ENCODE measurements around the gene TP53BP1. TPM values are rescaled to one million over a fixed set of nuclear protein-coding genes. Genes with fewer than 3 reads are reported as not detected.
A peak's percentile ranks its signal among the peaks of the same experiment; 100 is the strongest.

TP53BP1 gene
- total RNA-seq, 2 experiments from 2014 or later: 23.3 to 25.8 TPM

DNA sequence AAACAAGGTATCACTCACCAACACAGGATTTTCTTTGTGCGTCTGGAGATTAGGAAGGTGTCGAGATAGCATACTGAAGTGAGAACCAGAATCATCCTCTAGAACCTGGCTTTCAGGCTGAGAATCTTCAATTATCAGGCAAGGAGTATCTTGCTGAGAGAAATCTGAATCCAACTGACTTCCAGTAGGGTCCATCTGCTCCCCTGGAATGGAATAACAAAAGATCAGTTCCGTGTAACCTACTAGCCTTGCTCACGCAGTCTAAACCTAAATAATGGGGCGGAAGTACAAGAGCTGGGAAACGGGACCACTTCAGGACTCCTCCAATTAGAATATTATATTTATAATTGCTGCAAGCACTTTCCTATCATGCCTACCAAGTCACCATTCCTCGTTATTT lies 690 bp downstream of the TP53BP1 start:
- DNase-seq: no peak
- H3K27me3 Mint-ChIP-seq: no peaks in the 10 kb centered on the region
- peaks cover 31% of the 10 kb centered on the region for H3K4me1 Mint-ChIP-seq
- no peaks in the 10 kb centered on the region for H3K9me3 Mint-ChIP-seq (ENCODE audit: low read depth)
- peak overlapping the region; percentile 96 for H3K27ac Mint-ChIP-seq
- peak overlapping the region; percentile 85 for H3K4me3 Mint-ChIP-seq
- ATAC-seq: no peak
- CTCF ChIA-PET: interaction anchor here (2.5 to 4.2 kb wide), 2 partner anchors 18 to 22 kb away, joined by 12 to 32 read pairs; no protein-coding TSS in a partner anchor
- peaks cover 14% of the 10 kb centered on the region for H3K36me3 Mint-ChIP-seq

DNA sequence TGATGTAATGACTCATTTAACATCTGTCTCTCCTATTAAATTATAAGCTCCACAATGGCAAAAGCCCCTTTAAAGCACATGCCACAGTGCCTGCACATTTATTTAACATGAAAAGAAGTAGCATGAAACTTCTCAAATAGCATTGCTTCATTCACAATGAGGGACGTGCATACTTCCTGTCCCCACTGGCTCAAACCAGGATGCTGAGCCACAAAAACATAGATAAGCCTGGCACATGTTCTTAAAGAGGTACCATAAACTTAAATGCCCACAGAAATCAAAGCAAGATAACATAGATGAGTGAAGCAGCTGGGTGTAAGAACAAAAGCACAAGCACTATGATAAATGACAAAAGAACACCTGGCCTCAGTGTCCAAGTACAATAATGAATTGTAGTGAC lies 3.8 kb downstream of the TP53BP1 start:
- CTCF ChIA-PET: interaction anchor here (1.1 to 4.3 kb wide), 5 partner anchors 12 to 48 kb away, joined by 3 to 13 read pairs (median 3); no protein-coding TSS in a partner anchor
- Mint-ChIP-seq H3K36me3 (peaks cover 15% of the 10 kb centered on the region), H3K27me3 (no peaks in the 10 kb centered on the region), H3K4me1 (peaks cover 31% of the 10 kb centered on the region), H3K4me3 (no peak overlapping the region), H3K9me3 (ENCODE audit: low read depth) (no peaks in the 10 kb centered on the region), H3K27ac (peak overlapping the region; percentile 60)
- peak; percentile 49 for DNase-seq
- no peak for ATAC-seq

DNA sequence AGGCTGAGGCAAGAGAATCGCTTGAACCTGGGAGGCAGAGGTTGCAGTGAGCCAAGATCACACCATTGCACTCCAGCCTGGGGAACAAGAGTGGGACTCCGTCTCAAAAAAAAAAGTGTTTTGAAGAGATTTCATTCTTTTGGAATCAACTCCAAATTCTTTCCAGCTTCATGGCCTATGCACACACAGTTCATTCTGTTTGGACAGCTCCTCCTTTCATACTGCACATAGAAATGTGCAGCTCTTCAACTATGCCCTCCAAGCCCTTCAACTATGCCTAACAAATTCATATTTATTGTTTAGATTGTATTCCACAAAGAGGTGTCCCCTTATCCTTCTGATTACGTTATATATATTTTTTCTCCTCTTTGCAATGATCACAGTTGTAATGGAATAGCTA lies 4.2 kb downstream of the TP53BP1 start:
- DNase-seq (no peak), ATAC-seq (no peak)
- no peaks in the 10 kb centered on the region for H3K27me3 Mint-ChIP-seq
- CTCF ChIA-PET: interaction anchor here (1.1 to 4.3 kb wide), 5 partner anchors 12 to 48 kb away, joined by 3 to 13 read pairs (median 3); no protein-coding TSS in a partner anchor
- H3K36me3 Mint-ChIP-seq: peaks cover 15% of the 10 kb centered on the region
- peaks cover 28% of the 10 kb centered on the region for H3K4me1 Mint-ChIP-seq
- H3K27ac Mint-ChIP-seq: peak overlapping the region; percentile 60
- no peaks in the 10 kb centered on the region for H3K9me3 Mint-ChIP-seq (ENCODE audit: low read depth)
- no peak overlapping the region for H3K4me3 Mint-ChIP-seq

DNA sequence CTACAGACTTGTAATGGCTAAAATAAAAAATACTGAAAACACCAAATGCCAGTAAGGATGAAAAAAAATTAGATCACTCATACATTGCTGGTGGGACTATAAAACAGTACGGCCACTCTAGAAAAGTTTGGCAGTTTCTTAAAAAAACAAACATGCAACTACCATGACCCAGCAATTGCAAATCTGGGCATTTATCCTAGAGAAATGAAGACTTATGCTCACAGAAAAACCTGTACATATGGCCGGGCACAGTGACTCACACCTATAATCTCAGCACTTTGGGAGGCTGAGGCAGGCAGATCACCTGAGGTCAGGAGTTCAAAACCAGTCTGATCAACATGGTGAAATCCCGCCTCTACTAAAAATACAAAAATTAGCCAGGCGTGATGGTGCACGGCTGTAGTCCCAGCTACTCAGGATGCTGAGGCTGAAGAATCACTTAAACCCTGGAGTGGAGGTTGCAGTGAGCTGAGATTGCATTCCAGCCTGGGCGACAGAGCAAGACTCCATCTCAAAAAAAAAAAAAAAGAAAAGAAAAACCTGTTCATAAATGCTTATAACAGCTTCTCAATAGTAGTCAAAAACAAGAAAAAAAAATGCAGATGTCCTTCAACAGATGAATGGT lies 5.6 kb downstream of the TP53BP1 start:
- Mint-ChIP-seq H3K4me3 (no peak overlapping the region), H3K4me1 (peaks cover 20% of the 10 kb centered on the region), H3K27ac (no peak overlapping the region), H3K27me3 (no peaks in the 10 kb centered on the region), H3K36me3 (peaks cover 15% of the 10 kb centered on the region), H3K9me3 (ENCODE audit: low read depth) (no peaks in the 10 kb centered on the region)
- CTCF ChIA-PET: interaction anchor here (4.3 kb wide), 1 partner anchor 27 kb away, joined by 13 read pairs; no protein-coding TSS in a partner anchor
- DNase-seq (no peak), ATAC-seq (no peak)

DNA sequence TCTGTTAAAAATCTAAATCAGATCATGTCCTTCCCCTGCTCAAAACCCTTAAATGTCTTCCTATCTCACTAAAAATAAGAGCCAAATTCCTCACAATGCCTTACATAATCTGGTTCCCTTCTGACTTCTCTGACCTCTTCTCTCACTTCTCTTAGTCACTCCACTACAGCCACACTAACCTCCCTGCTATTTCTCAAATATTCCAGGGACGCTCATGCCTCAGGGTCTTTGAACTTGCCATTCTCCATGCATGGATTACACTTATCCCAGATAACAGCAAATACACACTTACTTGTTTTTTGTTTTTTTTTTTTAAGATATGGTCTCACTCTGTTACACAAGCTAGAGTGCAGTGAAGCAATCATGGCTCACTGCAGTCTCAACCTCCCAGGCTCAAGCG lies 8.5 kb downstream of the TP53BP1 start:
- peaks cover 9% of the 10 kb centered on the region for H3K4me1 Mint-ChIP-seq
- peaks cover 12% of the 10 kb centered on the region for H3K36me3 Mint-ChIP-seq
- ATAC-seq: no peak
- no peaks in the 10 kb centered on the region for H3K27me3 Mint-ChIP-seq
- no peak overlapping the region for H3K4me3 Mint-ChIP-seq
- no peaks in the 10 kb centered on the region for H3K9me3 Mint-ChIP-seq (ENCODE audit: low read depth)
- CTCF ChIA-PET: interaction anchor here (1.0 to 1.3 kb wide), 3 partner anchors 9 to 29 kb away, joined by 3 to 5 read pairs (median 3); partner anchors contain the start of gene TP53BP1
- DNase-seq: no peak
- H3K27ac Mint-ChIP-seq: no peak overlapping the region

DNA sequence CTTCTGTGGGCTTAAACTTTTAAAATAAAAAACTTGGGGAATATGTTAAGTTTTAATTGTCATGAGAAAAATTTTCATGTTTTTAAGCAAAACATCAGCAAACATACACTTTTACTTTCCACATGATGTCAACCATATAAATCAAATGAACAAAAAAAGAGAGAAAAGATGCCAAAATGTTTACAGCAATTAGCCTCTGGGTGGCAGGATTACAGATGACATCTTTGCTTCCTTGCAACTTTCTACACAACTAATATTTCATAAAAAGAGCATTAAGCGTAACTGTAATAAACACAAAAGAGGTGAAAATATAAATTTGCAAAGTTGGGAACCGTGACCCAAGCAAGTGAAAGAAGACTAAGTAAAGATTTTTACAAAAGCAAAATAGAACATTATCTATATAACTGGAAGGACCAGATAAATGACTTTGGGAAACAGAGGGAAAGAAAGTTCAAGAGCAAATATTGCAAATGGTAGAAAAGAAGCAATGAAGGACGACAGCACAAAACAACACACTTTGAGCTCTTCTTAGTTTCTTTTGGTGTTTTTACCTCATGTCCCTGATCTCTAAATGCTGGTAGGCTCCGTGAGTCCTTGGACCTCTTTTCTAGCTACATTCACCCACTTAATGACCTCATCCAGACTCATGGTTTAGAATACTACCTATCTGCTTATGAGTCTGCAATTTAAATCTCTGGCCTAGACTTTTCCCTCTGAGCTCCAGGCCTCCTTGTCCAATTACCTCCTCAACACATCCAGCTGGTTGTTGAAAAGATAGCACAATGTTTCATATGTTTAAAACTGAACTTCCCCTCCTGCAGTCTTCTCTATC lies 9.4 kb downstream of the TP53BP1 start:
- Mint-ChIP-seq H3K27ac (peak overlapping the region; percentile 5), H3K4me1 (peaks cover 2% of the 10 kb centered on the region), H3K36me3 (peaks cover 16% of the 10 kb centered on the region), H3K9me3 (ENCODE audit: low read depth) (no peaks in the 10 kb centered on the region), H3K4me3 (no peak overlapping the region), H3K27me3 (no peaks in the 10 kb centered on the region)
- DNase-seq (no peak), ATAC-seq (no peak)
- CTCF ChIA-PET: interaction anchor here (1.0 to 1.2 kb wide), 2 partner anchors 10 to 30 kb away, joined by 3 read pairs; partner anchors contain the start of gene TP53BP1

DNA sequence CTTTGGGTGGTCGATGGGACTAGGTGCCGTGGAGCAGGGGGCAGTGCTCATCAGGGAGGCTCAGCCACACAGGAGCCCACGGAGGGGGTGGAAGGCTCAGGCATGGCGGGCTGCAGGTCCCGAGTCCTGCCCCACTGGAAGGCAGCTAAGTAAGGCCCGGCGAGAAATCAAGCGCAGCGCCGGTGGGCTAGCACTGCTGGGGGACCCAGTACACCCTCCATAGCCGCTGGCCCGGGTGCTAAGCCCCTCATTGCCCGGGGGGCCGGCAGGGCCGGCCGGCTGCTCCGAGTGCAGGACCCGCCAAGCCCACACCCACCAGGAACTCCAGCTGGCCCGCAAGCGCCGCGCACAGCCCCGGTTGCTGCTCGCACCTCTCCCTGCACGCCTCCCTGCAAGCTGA lies 19.1 kb downstream of the TP53BP1 start:
- no peak overlapping the region for H3K27ac Mint-ChIP-seq
- peaks cover 5% of the 10 kb centered on the region for H3K4me1 Mint-ChIP-seq
- no peak for DNase-seq
- CTCF ChIA-PET: no interaction called here
- no peak overlapping the region for H3K4me3 Mint-ChIP-seq
- H3K27me3 Mint-ChIP-seq: no peaks in the 10 kb centered on the region
- no peaks in the 10 kb centered on the region for H3K9me3 Mint-ChIP-seq (ENCODE audit: low read depth)
- no peak for ATAC-seq
- H3K36me3 Mint-ChIP-seq: peaks cover 29% of the 10 kb centered on the region

DNA sequence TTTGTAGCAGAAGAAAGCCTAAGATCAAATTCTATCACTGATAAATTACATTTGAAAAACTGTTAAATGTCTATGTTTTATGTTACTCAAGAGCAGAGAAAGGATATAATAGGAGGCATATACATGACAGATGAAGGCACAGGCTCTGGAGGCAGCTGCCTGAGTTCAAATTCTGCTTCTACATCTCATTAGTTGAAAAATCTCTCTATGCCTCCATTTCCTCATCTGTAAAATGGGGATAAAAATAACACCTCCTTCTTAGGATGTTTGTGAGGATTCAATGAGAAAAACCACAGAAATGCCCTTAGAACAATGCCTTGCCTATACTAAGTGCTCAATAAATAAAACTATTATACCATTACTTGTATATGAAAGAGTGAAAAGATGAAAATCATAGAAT lies 21.0 kb downstream of the TP53BP1 start:
- H3K4me1 Mint-ChIP-seq: peaks cover 5% of the 10 kb centered on the region
- CTCF ChIA-PET: no interaction called here
- H3K9me3 Mint-ChIP-seq (ENCODE audit: low read depth): no peaks in the 10 kb centered on the region
- H3K36me3 Mint-ChIP-seq: peaks cover 17% of the 10 kb centered on the region
- H3K27me3 Mint-ChIP-seq: no peaks in the 10 kb centered on the region
- no peak for DNase-seq
- H3K4me3 Mint-ChIP-seq: no peak overlapping the region
- no peak overlapping the region for H3K27ac Mint-ChIP-seq
- ATAC-seq: no peak

DNA sequence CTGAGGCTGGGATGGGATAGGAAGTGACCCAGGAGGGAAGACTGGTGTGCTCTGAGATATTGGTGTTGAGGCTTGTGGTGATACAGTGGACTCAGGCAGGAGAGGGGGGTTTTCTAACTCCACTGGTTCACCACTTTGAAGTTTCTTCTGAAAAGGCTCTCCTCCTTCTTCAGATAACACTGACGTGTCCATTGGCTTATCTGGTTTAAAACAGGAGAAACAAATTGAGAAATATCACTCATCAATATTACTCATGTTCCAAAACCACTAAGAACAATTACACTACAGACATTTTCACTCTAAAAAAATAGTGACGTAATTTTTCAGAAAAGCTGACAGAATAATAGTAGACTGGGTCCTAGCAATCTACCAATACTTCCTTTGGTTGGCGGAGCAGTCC lies 23.1 kb downstream of the TP53BP1 start:
- DNase-seq (no peak), ATAC-seq (peak; percentile 27)
- no peaks in the 10 kb centered on the region for H3K9me3 Mint-ChIP-seq (ENCODE audit: low read depth)
- H3K27me3 Mint-ChIP-seq: no peaks in the 10 kb centered on the region
- H3K4me1 Mint-ChIP-seq: peaks cover 5% of the 10 kb centered on the region
- CTCF ChIA-PET: no interaction called here
- no peak overlapping the region for H3K4me3 Mint-ChIP-seq
- peaks cover 15% of the 10 kb centered on the region for H3K36me3 Mint-ChIP-seq
- H3K27ac Mint-ChIP-seq: peak overlapping the region; percentile 6

DNA sequence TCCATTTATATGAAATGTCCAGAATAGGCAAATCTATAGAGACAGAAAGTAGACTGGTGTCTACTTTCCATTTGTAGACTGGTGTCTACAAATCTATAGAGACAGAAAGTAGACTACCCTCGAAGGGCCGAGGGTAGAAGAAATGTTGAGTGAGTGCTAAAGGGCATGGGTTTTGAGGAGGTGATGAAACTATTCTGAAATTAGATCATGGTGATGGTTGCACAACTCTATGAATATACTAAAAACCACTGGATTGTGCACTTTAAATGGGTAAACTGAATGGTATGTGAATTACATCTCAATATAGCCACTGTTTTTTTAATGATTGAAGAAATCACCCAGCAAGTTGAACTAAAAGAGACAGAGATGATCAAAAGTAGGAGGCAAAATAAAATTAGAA lies 27.9 kb downstream of the TP53BP1 start:
- peaks cover 3% of the 10 kb centered on the region for H3K4me1 Mint-ChIP-seq
- CTCF ChIA-PET: no interaction called here
- no peaks in the 10 kb centered on the region for H3K27me3 Mint-ChIP-seq
- H3K4me3 Mint-ChIP-seq: no peak overlapping the region
- no peak for ATAC-seq
- H3K27ac Mint-ChIP-seq: no peak overlapping the region
- DNase-seq: no peak
- no peaks in the 10 kb centered on the region for H3K9me3 Mint-ChIP-seq (ENCODE audit: low read depth)
- H3K36me3 Mint-ChIP-seq: peaks cover 12% of the 10 kb centered on the region

DNA sequence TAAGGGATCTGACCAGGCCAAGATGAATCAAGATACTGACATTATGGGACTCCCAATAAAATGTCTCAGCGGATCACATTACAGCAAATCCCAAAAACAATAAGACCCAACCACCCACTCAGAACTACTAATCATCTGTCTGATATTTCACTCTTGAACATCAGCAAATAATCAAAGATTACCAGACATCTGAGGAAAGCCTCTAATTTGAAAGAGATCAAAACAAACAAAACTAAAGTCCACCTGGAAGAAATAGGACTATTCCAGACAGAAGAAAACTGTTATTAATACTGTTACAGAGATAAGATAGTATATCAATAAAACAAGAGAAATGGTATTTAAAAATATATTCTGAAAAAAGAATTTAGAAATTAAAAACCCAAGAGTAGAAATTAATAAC lies 29.0 kb downstream of the TP53BP1 start:
- Mint-ChIP-seq H3K4me1 (no peaks in the 10 kb centered on the region), H3K27me3 (no peaks in the 10 kb centered on the region), H3K27ac (no peak overlapping the region), H3K4me3 (no peak overlapping the region), H3K9me3 (ENCODE audit: low read depth) (no peaks in the 10 kb centered on the region), H3K36me3 (peaks cover 13% of the 10 kb centered on the region)
- DNase-seq (no peak), ATAC-seq (no peak)
- CTCF ChIA-PET: no interaction called here

DNA sequence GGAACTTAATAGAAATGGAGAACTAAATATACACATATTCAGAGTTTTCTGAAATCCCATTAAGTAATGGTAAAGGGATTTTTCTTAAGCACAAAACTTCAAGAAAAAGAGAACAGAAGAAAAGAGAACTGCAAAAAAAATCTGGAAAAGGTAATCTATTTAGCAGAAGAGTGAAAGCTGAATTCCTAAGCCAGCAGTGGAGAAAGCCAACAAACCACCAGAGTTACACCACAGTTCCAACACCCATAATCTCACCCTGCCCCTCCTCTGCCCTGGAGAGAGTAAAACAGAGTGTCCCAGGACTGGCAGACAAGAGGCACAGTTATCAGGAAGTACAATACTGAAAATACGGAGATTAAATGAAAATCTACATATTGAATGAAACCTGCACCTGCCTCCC lies 29.4 kb downstream of the TP53BP1 start:
- Mint-ChIP-seq H3K36me3 (peaks cover 13% of the 10 kb centered on the region), H3K27ac (no peak overlapping the region), H3K4me3 (no peak overlapping the region), H3K27me3 (no peaks in the 10 kb centered on the region), H3K4me1 (no peaks in the 10 kb centered on the region), H3K9me3 (ENCODE audit: low read depth) (no peaks in the 10 kb centered on the region)
- ATAC-seq: no peak
- DNase-seq: no peak
- CTCF ChIA-PET: no interaction called here

DNA sequence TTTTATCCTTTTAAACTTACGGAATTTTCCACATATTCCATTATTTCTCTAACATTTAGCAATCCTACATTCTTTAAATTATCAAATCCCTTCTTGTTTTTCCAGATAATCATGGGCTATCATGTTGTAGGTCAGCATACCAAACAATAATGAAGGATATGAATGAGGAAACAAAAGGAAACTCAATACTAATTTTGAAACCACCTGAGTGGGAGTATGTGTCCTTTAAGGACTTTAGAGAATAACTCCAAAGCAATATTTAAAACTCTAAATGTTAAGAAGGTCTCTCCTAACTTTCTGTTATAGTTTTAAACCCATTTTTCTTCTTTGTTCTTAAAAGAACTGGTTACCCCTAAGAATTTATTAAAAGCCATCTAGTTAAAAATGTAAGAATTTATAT lies 43.0 kb downstream of the TP53BP1 start:
- H3K27me3 Mint-ChIP-seq: no peaks in the 10 kb centered on the region
- ATAC-seq (no peak), DNase-seq (no peak)
- H3K4me3 Mint-ChIP-seq: no peak overlapping the region
- H3K9me3 Mint-ChIP-seq (ENCODE audit: low read depth): no peaks in the 10 kb centered on the region
- CTCF ChIA-PET: interaction anchor here (1.0 kb wide), 1 partner anchor 9 kb away, joined by 4 read pairs; no protein-coding TSS in a partner anchor
- H3K4me1 Mint-ChIP-seq: peaks cover 8% of the 10 kb centered on the region
- peaks cover 7% of the 10 kb centered on the region for H3K36me3 Mint-ChIP-seq
- no peak overlapping the region for H3K27ac Mint-ChIP-seq

DNA sequence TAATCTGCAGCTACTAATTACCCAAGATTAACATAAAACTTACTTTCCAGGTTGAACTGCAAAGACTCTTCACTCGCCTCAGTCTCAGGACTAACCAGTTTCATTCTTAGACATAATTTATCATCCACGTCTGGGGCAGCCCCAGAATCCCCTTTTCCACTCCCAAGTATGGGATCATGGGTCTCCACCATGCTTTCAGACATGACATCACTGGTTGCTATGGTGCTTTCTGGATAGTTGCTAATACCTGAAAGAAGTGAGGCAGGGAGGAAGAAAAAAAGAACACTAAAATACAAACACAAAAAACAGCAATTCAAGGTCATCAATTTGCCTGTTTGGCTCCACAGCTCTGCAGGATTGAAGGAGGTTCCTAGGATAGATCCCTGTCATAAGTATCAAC lies 46.6 kb downstream of the TP53BP1 start:
- CTCF ChIA-PET: no interaction called here
- peaks cover 7% of the 10 kb centered on the region for H3K36me3 Mint-ChIP-seq

More for the DNA sequence above, 46.6 kb downstream of the TP53BP1 start:
- DNase-seq (no peak), ATAC-seq (no peak)
- Mint-ChIP-seq H3K27ac (no peak overlapping the region), H3K27me3 (no peaks in the 10 kb centered on the region), H3K4me3 (no peak overlapping the region), H3K4me1 (peaks cover 13% of the 10 kb centered on the region), H3K9me3 (ENCODE audit: low read depth) (no peaks in the 10 kb centered on the region)
